RWPE1 (cell line): Measurements from ENCODE around the gene DNM3.

Experiments
- CTCF ChIA-PET: fragments of 350-600 bp; sonication (Branson Sonifier 250); formaldehyde crosslinking; extraction: SDS; loops from one replicate; lab custom pipeline; 2021; lab: Yijun Ruan, JAX
- POLR2A ChIA-PET: fragments of 400-600 bp; formaldehyde crosslinking; extraction: SDS; loops from one replicate; lab custom pipeline; 2020; ENCODE audit warnings: antibody characterized with exemption; ENCODE audit not compliant: low non-redundant PET; lab: Yijun Ruan, JAX
- DNase-seq: peaks from one replicate; pipeline ENCODE4 v3.0.0; 2012; ENCODE audit warnings: low spot score
- H3K27ac ChIP-seq: fragments of 450-650 bp; 2 replicates; pipeline ENCODE4 v1.5.1; 2017
- CTCF ChIP-seq: fragments of 450-650 bp; conservative IDR thresholded peaks from 2 replicates; pipeline ENCODE4 v1.5.1; 2017; ENCODE audit warnings: low read depth, mild to moderate bottlenecking

DNM3 gene

DNA sequence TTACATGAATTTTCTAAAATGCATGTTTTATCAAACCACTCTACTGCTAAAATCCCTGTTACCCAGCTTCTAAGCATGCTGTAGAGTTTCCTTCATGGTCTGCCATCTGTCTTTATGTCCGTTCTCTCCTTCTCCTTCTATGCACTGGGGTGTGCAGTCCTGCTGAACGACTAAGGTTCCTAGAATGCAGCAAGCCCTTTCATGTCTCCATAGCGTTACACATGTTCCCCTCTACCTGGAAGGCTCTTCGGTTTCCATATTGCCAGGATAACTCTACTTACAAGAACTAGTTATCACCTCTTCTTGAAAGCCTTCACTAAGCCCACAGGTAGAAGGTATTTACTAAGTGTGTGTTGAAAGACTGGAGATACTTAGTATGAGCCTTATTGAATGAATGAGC lies 22.2 kb downstream of the DNM3 start:
- H3K27ac ChIP-seq: no peak overlapping the region
- POLR2A ChIA-PET: no interaction called here
- CTCF ChIA-PET: interaction anchor here (0.7 kb wide), 2 partner anchors 8 to 9 kb away, joined by 3 to 4 read pairs; no protein-coding TSS in a partner anchor
- TF ChIP-seq CTCF: no peak
- no peak for DNase-seq

DNA sequence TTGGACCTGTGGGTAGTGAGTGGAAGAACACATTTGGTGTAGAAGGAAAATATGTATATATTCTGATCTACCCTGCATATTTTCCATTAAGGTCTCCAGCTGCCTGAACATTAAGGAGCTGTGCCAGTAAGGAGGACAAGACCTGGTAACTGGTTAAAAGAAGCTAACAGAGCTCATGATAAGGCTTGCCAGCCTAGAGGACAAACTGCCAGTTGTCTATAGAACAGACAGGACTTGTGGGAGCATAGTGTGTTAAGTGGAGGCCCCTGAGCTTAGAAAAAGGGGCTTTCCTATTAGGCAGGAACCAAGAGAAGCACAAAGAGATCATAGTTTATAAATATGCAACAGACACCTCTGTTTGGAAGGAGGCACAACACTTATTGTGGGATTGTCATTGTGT lies 23.0 kb downstream of the DNM3 start:
- ChIA-PET CTCF (interaction anchor here (0.7 kb wide), 1 partner anchor 275 kb away, joined by 3 read pairs; no protein-coding TSS in a partner anchor), POLR2A (no interaction called here)
- no peak for DNase-seq
- no peak for TF ChIP-seq CTCF
- no peak overlapping the region for H3K27ac ChIP-seq

DNA sequence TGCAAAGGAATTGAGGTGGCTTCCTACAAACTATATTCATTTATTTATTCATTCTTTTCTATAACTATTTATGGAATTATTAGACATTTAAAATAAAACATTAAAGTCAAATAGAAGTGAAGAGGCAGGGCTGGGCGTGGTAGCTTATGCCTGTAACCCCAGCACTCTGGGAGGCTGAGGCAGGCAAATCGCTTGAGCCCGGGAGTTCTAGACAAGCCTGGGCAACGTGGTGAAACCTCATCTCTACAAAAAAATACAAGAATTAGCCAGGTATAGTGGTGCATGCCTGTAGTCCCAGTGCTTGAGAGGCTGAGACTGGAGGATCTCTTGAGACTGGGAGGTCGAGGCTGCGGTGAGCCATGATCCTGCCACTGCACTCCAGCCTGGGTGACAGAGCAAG lies 23.8 kb downstream of the DNM3 start:
- DNase-seq: no peak
- ChIA-PET CTCF (interaction anchor here (0.7 to 1.0 kb wide), 2 partner anchors 23 to 274 kb away, joined by 3 read pairs; no protein-coding TSS in a partner anchor), POLR2A (no interaction called here)
- H3K27ac ChIP-seq: no peak overlapping the region
- TF ChIP-seq CTCF: no peak

DNA sequence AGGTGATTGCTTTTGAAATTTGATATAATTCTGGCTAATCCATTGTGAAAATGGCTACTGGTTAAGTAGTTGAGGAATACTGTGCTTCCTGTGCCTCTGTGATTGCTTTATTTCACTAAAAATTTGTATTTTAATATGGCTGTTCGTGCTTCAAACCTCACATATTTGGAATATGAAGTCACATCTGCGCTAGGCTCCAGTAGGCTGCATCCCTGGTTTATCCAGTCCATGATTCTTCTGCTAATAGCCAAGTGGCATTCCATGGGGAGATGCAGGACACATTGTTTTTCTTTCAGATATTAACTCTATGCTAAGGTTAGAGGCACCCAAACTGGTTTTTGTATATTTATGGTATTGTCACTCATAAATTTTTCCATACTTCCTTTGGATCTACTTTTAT lies 25.9 kb downstream of the DNM3 start:
- no peak for TF ChIP-seq CTCF
- no peak for DNase-seq
- ChIA-PET POLR2A (no interaction called here), CTCF (no interaction called here)
- no peak overlapping the region for H3K27ac ChIP-seq

GRCh38 chr1:171868217-171868803 lies 27.0 kb downstream of the DNM3 start:
- ChIA-PET CTCF (no interaction called here), POLR2A (no interaction called here)
- no peak overlapping the region for H3K27ac ChIP-seq
- TF ChIP-seq CTCF: no peak
- no peak for DNase-seq

- no peak for TF ChIP-seq CTCF
- H3K27ac ChIP-seq: no peak overlapping the region
- POLR2A ChIA-PET: no interaction called here
- CTCF ChIA-PET: interaction anchor here (0.7 kb wide), 1 partner anchor 116 kb away, joined by 3 read pairs; no protein-coding TSS in a partner anchor
- DNase-seq: no peak
Observed at GRCh38 chr1:171869097-171869496, 27.8 kb downstream of the DNM3 start.
